Prostate gland (tissue), 2 donors: Measurements from ENCODE around the gene DLG2. TPM values are rescaled to one million over a fixed set of nuclear protein-coding genes. Genes with fewer than 3 reads are reported as not detected.

Source experiments
- DNase-seq: peaks from one replicate; pipeline ENCODE4 v3.0.0-alpha.2; 2019; ENCODE audit warnings: low spot score
- H3K27ac ChIP-seq, 2 donors: fragments of 200-600 bp; sonication (generic); 2 replicates each; pipeline ENCODE4 v1.5.1; 2017 to 2019
- H3K27me3 ChIP-seq: fragments of 200-600 bp; sonication (generic); replicated peaks from 2 replicates; pipeline ENCODE4 v1.5.1; 2019; ENCODE audit not compliant: insufficient read depth
- H3K36me3 ChIP-seq, 2 donors: fragments of 200-600 bp; sonication (generic); 1 replicate in 1 of 2; 2 replicates in 1 of 2; pipeline versions ENCODE4 v1.5.1 to v1.8.1; 2017 to 2019
- H3K4me1 ChIP-seq: fragments of 200-600 bp; sonication (generic); replicated peaks from 2 replicates; pipeline ENCODE4 v1.5.1; 2019
- H3K4me3 ChIP-seq, 2 donors: fragments of 200-600 bp; sonication (generic); 2 replicates each; pipeline ENCODE4 v1.5.1; 2017 to 2019
- H3K9me3 ChIP-seq: fragments of 200-600 bp; sonication (generic); 2 replicates; pipeline ENCODE4 v1.5.1; 2017
- CTCF ChIP-seq, 4 experiments: fragments of 200-600 bp in 2 of 4; fragments of 450-650 bp in 2 of 4; sonication (generic) in 2 of 4; IDR thresholded peaks; 1 replicate in 3 of 4; 2 replicates in 1 of 4; pipeline ENCODE4 v1.5.1; 2016 to 2019; ENCODE audit warnings: antibody characterized with exemption in 4 of 4, mild to moderate bottlenecking in 2 of 4, moderate library complexity in 2 of 4
- POLR2A ChIP-seq: fragments of 450-650 bp; IDR thresholded peaks from one replicate; pipeline ENCODE4 v1.6.1; 2016; ENCODE audit warnings: antibody characterized with exemption, mild to moderate bottlenecking
- POLR2AphosphoS5 ChIP-seq: sonication (generic); formaldehyde crosslinking; IDR thresholded peaks from one replicate; pipeline ENCODE4 v1.6.1; 2017; ENCODE audit warnings: antibody characterized with exemption
- WGBS: methylation state at CpG from one replicate; pipeline ENCODE4 v1.1.5; 2018; 5-methylcytosine and 5-hydroxymethylcytosine counted together
- intact Hi-C: fragments of 100-400 bp; cut with DNase I; formaldehyde crosslinking; loops from one replicate; pipeline ENCODE4 v1.14.2; 2022
- total RNA-seq, 2 donors: library from RNA; depleted of rRNA; stranded (reverse); fragments of >200 nt; gene quantifications; one replicate each; pipeline ENCODE4 v1.1.0, GENCODE V29; 2016

DLG2 gene
- total RNA-seq, 2 donors from 2014 or later = 9.8 to 16.2 TPM

- no peak overlapping the region for H3K27ac ChIP-seq
- TF ChIP-seq CTCF (IDR thresholded peaks at IDR 0.05) (peak in 3 of 4 experiments; percentile 44 to 66 (median 64)), POLR2AphosphoS5 (no peak), POLR2A (no peak)
- intact Hi-C loops = no loop called here
- no peaks in the 10 kb centered on the region for H3K4me1 ChIP-seq
- DNase-seq = no peak
- no peaks in the 10 kb centered on the region for H3K36me3 ChIP-seq
- no peaks in the 10 kb centered on the region for H3K9me3 ChIP-seq
- H3K27me3 ChIP-seq = no peaks in the 10 kb centered on the region
- H3K4me3 ChIP-seq = no peak overlapping the region
These were observed 31.8 kb downstream of the DLG2 start for GRCh38 chr11:85595285-85595884.

GRCh38 chr11:85590848-85591483 lies 36.2 kb downstream of the DLG2 start:
- 72% methylated on average over 4 of the region's 4 CpGs for WGBS
- intact Hi-C loops = no loop called here
- Histone ChIP-seq H3K36me3 (no peaks in the 10 kb centered on the region), H3K4me3 (no peak overlapping the region), H3K27me3 (no peaks in the 10 kb centered on the region), H3K4me1 (no peaks in the 10 kb centered on the region), H3K9me3 (no peaks in the 10 kb centered on the region), H3K27ac (no peak overlapping the region)
- no peak for DNase-seq
- TF ChIP-seq POLR2AphosphoS5 = no peak
- no peak for TF ChIP-seq POLR2A
- peak in 2 of 4 experiments; percentile 14 to 20 for TF ChIP-seq CTCF (IDR thresholded peaks at IDR 0.05)

GRCh38 chr11:85589373-85589772 lies 37.8 kb downstream of the DLG2 start:
- Histone ChIP-seq H3K27me3 (no peaks in the 10 kb centered on the region), H3K36me3 (no peaks in the 10 kb centered on the region), H3K9me3 (no peaks in the 10 kb centered on the region), H3K27ac (no peak overlapping the region), H3K4me3 (no peak overlapping the region), H3K4me1 (no peaks in the 10 kb centered on the region)
- TF ChIP-seq CTCF (IDR thresholded peaks at IDR 0.05) = no peak
- TF ChIP-seq POLR2A = no peak
- TF ChIP-seq POLR2AphosphoS5 = no peak
- 83% methylated on average over 3 of the region's 3 CpGs for WGBS
- no peak for DNase-seq
- intact Hi-C loops = no loop called here

- H3K4me1 ChIP-seq = no peaks in the 10 kb centered on the region
- WGBS = 86% methylated on average over 2 of the region's 2 CpGs
These were observed 45.0 kb downstream of the DLG2 start for GRCh38 chr11:85582111-85582510.

More at GRCh38 chr11:85582111-85582510, 45.0 kb downstream of the DLG2 start:
- no peak for DNase-seq
- Histone ChIP-seq H3K27ac (no peak overlapping the region), H3K9me3 (no peaks in the 10 kb centered on the region), H3K4me3 (no peak overlapping the region), H3K27me3 (no peaks in the 10 kb centered on the region), H3K36me3 (no peaks in the 10 kb centered on the region)
- TF ChIP-seq POLR2A (no peak), POLR2AphosphoS5 (no peak), CTCF (IDR thresholded peaks at IDR 0.05) (no peak)
- intact Hi-C loops = no loop called here
